Ishikawa (cell line): ENCODE data around the gene TRIP12.

Experiments
- CEBPB ChIP-seq: IDR thresholded peaks from 2 replicates; pipeline ENCODE4 v1.6.1; 2012
- CREB1 ChIP-seq: IDR thresholded peaks from 2 replicates; pipeline ENCODE4 v1.6.1; 2012; ENCODE audit warnings: low read depth
- EGR1 ChIP-seq: IDR thresholded peaks from 2 replicates; pipeline ENCODE4 v1.6.1; 2012
- EP300 ChIP-seq: IDR thresholded peaks from 2 replicates; pipeline ENCODE4 v1.6.1; 2012; ENCODE audit warnings: borderline replicate concordance
- FOXM1 ChIP-seq: IDR thresholded peaks from 2 replicates; pipeline ENCODE4 v1.6.1; 2012; ENCODE audit warnings: low read depth, borderline replicate concordance
- NFIC ChIP-seq: IDR thresholded peaks from 2 replicates; pipeline ENCODE4 v1.6.1; 2012
- RAD21 ChIP-seq: IDR thresholded peaks from 2 replicates; pipeline ENCODE4 v1.6.1; 2012; ENCODE audit warnings: low read depth
- TAF1 ChIP-seq: IDR thresholded peaks from 2 replicates; pipeline ENCODE4 v1.6.1; 2012; ENCODE audit warnings: low read depth, mild to moderate bottlenecking
- TCF12 ChIP-seq: IDR thresholded peaks from 2 replicates; pipeline ENCODE4 v1.6.1; 2012; ENCODE audit warnings: low read depth
- TEAD4 ChIP-seq: IDR thresholded peaks from 2 replicates; pipeline ENCODE4 v1.6.1; 2012
- YY1 ChIP-seq: IDR thresholded peaks from 2 replicates; pipeline ENCODE4 v1.6.1; 2012; ENCODE audit warnings: low read depth
- ZBTB7A ChIP-seq: IDR thresholded peaks from 2 replicates; pipeline ENCODE4 v1.6.1; 2012; ENCODE audit warnings: low read depth
- TF ChIP-seq, protein P1 (sequence below): IDR thresholded peaks from 2 replicates; pipeline ENCODE4 v1.6.1; 2012
- TF ChIP-seq, protein P2 (sequence below): IDR thresholded peaks from 2 replicates; pipeline ENCODE4 v1.6.1; 2012; ENCODE audit warnings: low read depth, mild to moderate bottlenecking
- TF ChIP-seq, protein P3 (sequence below): IDR thresholded peaks from 2 replicates; pipeline ENCODE4 v1.6.1; 2012

The TRIP12 gene

DNA sequence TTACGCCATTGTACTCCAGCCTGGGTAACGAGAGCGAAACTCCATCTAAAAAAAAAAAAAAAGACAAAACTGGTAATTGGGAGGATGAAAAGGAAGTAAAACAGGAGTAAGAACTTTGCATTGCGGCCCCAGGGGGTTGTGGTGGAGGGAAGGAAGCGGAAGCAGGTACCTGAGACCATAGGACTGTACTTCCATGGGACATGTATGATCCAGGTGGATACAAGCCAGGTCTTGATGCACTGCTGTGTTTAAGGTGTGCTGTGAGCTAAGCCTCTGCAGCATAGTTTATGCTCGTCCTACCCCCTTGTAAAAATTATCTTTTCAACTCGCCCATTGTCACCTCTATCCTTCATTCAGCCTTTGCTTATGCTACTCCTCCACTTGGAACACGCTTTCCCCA, 24.2 kb upstream of the TRIP12 start:
- TF ChIP-seq RAD21, result no peak
- no peak for TF ChIP-seq TCF12

DNA sequence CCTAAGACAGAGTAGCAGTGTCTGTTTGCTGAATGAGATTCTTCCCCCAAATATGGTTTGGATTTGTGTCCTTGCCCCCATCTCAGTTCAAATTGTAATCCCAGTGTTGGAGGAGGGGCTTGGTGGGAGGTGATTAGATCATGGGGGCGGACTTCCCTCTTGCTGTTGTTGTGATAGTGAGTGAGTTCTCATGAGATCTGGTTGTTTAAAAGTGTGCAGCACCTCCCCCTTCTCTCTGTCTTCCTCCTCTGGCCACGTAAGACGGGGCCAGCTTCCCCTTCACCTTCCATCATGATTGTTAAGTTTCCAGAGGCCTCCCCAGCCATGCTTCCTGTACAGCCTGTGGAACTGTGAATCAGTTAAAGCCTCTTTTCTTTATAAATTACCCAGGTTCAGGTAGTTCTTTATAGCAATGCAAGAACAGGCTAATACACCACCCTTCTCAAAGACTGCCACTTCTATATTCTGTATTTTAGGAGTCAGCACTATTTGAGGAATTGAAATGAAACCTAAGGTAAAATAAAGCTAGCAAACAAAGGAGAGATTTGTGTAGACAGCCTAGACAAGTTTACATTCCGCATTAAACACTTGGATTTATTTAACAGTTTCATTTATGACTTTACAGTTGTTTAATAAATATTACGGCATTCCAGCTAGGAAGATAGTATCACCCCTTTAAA, 22.1 kb upstream of the TRIP12 start:
- no peak for TF ChIP-seq TCF12
- TF ChIP-seq YY1, result no peak
- no peak for TF ChIP-seq EGR1
- TF ChIP-seq CEBPB, result no peak
- TF ChIP-seq TAF1, result no peak
- TF ChIP-seq, protein P1, sequence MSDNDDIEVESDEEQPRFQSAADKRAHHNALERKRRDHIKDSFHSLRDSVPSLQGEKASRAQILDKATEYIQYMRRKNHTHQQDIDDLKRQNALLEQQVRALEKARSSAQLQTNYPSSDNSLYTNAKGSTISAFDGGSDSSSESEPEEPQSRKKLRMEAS, result no peak
- TF ChIP-seq, protein P2, sequence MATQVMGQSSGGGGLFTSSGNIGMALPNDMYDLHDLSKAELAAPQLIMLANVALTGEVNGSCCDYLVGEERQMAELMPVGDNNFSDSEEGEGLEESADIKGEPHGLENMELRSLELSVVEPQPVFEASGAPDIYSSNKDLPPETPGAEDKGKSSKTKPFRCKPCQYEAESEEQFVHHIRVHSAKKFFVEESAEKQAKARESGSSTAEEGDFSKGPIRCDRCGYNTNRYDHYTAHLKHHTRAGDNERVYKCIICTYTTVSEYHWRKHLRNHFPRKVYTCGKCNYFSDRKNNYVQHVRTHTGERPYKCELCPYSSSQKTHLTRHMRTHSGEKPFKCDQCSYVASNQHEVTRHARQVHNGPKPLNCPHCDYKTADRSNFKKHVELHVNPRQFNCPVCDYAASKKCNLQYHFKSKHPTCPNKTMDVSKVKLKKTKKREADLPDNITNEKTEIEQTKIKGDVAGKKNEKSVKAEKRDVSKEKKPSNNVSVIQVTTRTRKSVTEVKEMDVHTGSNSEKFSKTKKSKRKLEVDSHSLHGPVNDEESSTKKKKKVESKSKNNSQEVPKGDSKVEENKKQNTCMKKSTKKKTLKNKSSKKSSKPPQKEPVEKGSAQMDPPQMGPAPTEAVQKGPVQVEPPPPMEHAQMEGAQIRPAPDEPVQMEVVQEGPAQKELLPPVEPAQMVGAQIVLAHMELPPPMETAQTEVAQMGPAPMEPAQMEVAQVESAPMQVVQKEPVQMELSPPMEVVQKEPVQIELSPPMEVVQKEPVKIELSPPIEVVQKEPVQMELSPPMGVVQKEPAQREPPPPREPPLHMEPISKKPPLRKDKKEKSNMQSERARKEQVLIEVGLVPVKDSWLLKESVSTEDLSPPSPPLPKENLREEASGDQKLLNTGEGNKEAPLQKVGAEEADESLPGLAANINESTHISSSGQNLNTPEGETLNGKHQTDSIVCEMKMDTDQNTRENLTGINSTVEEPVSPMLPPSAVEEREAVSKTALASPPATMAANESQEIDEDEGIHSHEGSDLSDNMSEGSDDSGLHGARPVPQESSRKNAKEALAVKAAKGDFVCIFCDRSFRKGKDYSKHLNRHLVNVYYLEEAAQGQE, result no peak
- TF ChIP-seq RAD21, result no peak
- TF ChIP-seq NFIC, result no peak
- no peak for TF ChIP-seq ZBTB7A
- no peak for TF ChIP-seq TEAD4
- TF ChIP-seq, protein P3, sequence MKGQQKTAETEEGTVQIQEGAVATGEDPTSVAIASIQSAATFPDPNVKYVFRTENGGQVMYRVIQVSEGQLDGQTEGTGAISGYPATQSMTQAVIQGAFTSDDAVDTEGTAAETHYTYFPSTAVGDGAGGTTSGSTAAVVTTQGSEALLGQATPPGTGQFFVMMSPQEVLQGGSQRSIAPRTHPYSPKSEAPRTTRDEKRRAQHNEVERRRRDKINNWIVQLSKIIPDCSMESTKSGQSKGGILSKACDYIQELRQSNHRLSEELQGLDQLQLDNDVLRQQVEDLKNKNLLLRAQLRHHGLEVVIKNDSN, result no peak

DNA sequence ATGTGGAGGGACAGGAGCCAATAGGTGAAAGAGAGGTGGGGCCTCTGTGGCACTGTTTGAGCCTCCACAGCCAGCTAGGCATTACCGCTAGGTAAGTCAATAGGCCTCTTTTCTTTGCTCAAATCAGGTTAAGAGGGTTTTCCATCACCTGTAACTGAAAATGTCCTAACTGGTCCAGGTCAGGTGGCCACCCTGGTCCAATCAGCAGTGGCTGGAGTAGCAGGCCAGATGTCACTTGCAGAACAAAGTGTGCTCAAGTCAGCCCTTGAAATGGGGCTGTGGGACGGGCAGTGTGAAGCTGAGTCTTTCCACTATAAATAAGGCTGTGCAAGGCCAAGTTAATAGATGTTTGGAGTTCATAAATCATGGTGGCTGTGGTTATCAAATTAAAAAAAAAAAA, 21.4 kb upstream of the TRIP12 start:
- TF ChIP-seq, protein P3, result no peak
- TF ChIP-seq NFIC (no peak), TAF1 (no peak), EGR1 (no peak)

DNA sequence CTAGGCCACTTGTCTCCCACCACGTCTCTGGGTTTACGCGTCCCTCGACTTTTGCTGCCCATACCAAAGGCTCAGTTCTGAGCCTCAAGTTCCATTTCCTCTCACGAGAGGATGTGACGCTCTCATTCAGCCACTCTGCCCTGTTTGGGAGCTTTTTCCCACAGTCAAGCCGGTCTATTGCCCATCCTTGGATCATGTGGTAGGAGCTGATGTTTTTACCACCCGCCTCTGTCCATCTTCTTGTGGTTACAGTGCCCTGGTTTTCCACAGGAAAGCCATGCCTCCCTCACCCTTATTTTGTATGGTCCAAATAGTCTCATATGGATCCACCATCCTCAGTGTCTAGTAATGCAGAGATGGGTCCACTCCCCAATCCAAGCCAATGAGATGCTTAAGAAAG, 20.9 kb upstream of the TRIP12 start:
- TF ChIP-seq, protein P1, result no peak
- TF ChIP-seq, protein P2, result no peak
- TF ChIP-seq EP300 (no peak), FOXM1 (no peak)

DNA sequence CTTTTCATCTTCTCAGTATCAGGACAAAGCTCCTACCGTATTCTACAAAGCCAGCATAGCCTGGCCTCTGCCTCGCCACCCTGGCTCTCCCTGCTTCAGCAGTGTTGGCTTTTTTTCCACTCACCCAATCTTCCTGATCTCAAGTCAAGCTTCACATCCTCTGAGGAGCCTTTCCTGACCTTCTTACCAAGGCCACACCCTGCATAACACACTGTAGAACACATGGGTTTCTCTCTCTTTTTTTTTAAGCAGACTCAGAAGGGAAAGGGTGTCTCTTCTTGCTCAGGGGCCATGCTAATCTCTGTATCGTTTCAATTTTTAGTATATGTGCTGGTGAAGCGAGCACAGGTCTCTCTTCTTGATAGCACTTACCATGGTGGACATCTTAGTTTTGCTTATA, 15.7 kb upstream of the TRIP12 start:
- TF ChIP-seq TAF1 (no peak), TCF12 (no peak), FOXM1 (no peak), TEAD4 (no peak), EP300 (no peak), RAD21 (no peak), CREB1 (no peak), EGR1 (no peak), ZBTB7A (no peak), CEBPB (no peak)
- TF ChIP-seq, protein P1, result no peak
- TF ChIP-seq, protein P2, result no peak
- TF ChIP-seq, protein P3, result no peak
